Heart right ventricle (tissue), 16 donors: ENCODE measurements around the gene PRM1. TPM values are rescaled to one million over a fixed set of nuclear protein-coding genes. Genes with fewer than 3 reads are reported as not detected.

Experiments used
- ATAC-seq, 8 donors: fragments of 200-7000 bp; cut with Tn5 transposase; one replicate each; pipeline ENCODE4 v1.9.1; 2020; ENCODE audit warnings: mild to moderate bottlenecking in 8 of 8, moderate library complexity in 8 of 8, moderate number of reproducible peaks in 1 of 8
- DNase-seq, 2 donors: peaks; one replicate each; pipeline ENCODE4 v3.0.0-alpha.2; 2020
- H3K27ac ChIP-seq, 10 donors: fragments of 200-600 bp; sonication (generic) in 2 of 10; one replicate each; pipeline versions ENCODE4 v1.5.0 to v1.8.0; 2020 to 2022; ENCODE audit warnings: mild to moderate bottlenecking in 3 of 10
- H3K27me3 ChIP-seq, 7 donors: fragments of 200-600 bp; one replicate each; pipeline ENCODE4 v1.8.0; 2021 to 2022; ENCODE audit warnings: mild to moderate bottlenecking in 2 of 7
- H3K36me3 ChIP-seq, 9 donors: fragments of 200-600 bp; sonication (generic) in 1 of 9; one replicate each; pipeline versions ENCODE4 v1.5.0 to v1.8.0; 2020 to 2022; ENCODE audit warnings: mild to moderate bottlenecking in 2 of 9
- H3K4me1 ChIP-seq, 9 donors: fragments of 200-600 bp; sonication (generic) in 1 of 9; one replicate each; pipeline versions ENCODE4 v1.5.0 to v1.8.0; 2020 to 2022; ENCODE audit warnings: mild to moderate bottlenecking in 4 of 9
- H3K4me3 ChIP-seq, 10 donors: fragments of 200-600 bp; sonication (generic) in 2 of 10; one replicate each; pipeline versions ENCODE4 v1.5.0 to v1.8.0; 2020 to 2022; ENCODE audit warnings: mild to moderate bottlenecking in 7 of 10, moderate library complexity in 2 of 10
- H3K9me3 ChIP-seq, 11 donors: fragments of 200-600 bp in 10 of 11; sonication (generic) in 2 of 11; one replicate each; pipeline versions ENCODE4 v1.5.0 to v1.8.0; 2013 to 2022; ENCODE audit warnings: mild to moderate bottlenecking in 2 of 11, control low read depth in 1 of 11, moderate library complexity in 1 of 11
- WGBS, 2 donors: extraction: QIAGEN DNeasy Blood & Tissue Kit; methylation state at CpG; one replicate each; pipeline ENCODE4 v1.1.7; 2013; ENCODE audit warnings: inconsistent platforms in 1 of 2; 5-methylcytosine and 5-hydroxymethylcytosine counted together
- intact Hi-C, 10 donors: fragments of 100-400 bp; cut with DNase I; formaldehyde crosslinking; loops; one replicate each; pipeline versions ENCODE4 v1.11.1 to v1.14.2; 2022
- polyA plus RNA-seq, 2 donors: library from polyadenylated mRNA; stranded (reverse); fragments of 200-250 nt; gene quantifications; one replicate each; pipeline ENCODE4 v1.2.3, GENCODE V29; 2013
- total RNA-seq, 10 donors: library from RNA; stranded (reverse); fragmentation: NEBNext Ultra II Directional in 3 of 10; extraction: Animal tissue kit (Norgen Biotek cat#: 25700) in 3 of 10; gene quantifications; one replicate each; pipeline versions ENCODE4 v1.2.1 to v1.2.4, GENCODE V29; 2021 to 2023
- TF ChIP-seq, protein P1 (sequence below), 9 donors: fragments of 200-600 bp; sonication (generic) in 2 of 9; IDR thresholded peaks; one replicate each; pipeline versions ENCODE4 v1.5.0 to v1.8.0; 2021 to 2022; ENCODE audit warnings: antibody characterized with exemption in 9 of 9, mild to moderate bottlenecking in 5 of 9, moderate library complexity in 1 of 9
- donor health status: Arrhythmogenic right ventricular cardiomyopathy.
- donor health status: ischemic (EF 13 %, LVEDD 7.1; RV severe dilation, severe dysfunction).
- donor health status: healthy with polysubstance abuse.
- donor health status: DM: no; HTN: yes; CAD: no.
- donor health status: DM: no; HTN: no; CAD: no.
- donor health status: ischemic (EF 25% LVEDD 6.9; RV normal size, moderate dysfunction).
- donor health status: ischemic (EF 25% LVEDD 5.7; RV mildly dilated, moderate dysfunction).
- donor health status: healthy.
- donor health status: DM: yes; HTN: yes; CAD: no.
- donor health status: Ischemic cardiomyopathy.
- donor health status: ischemic (EF 35%, LVEDD 5.7; RV mildly dilated, moderate dysfunction).
- donor health status: nonischemic (EF 11% LVEDD 7.7; RV severe dilation, severe dysfunction).
- donor health status: DM: yes; HTN: yes; CAD: no.
- donor health status: PGD.
- donor health status: ischemic (EF 29% LVEDD 5.4; RV normal size, mild dysfunction).
- donor health status: nonischemic (EF 23%, LVEDD 6.1; RV moderate dilation, normal function).

Gene PRM1
- total and polyA plus RNA-seq, 12 donors = not detected

DNA sequence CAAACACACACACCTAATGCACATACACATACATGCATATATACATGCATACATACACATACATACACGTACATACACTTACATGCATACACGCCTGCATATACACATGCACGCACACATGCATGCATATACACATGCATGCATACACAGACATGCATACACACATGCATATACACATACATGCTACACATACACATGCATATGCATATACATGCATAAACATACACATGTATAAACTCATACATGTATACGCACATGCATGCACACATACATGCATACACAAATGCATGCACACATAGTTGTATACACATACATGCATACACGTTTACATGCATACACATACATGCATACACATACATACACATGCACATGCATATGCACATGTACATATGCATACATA is 40.5 kb upstream of the PRM1 start:
- ATAC-seq = no peak
- WGBS, 2 donors = 74 to 94% methylated on average over 5 of the region's 5 CpGs
- Histone ChIP-seq H3K9me3 (no peaks in the 10 kb centered on the region), H3K36me3 (no peaks in the 10 kb centered on the region), H3K27ac (no peak overlapping the region), H3K27me3 (no peaks in the 10 kb centered on the region), H3K4me3 (no peak overlapping the region), H3K4me1 (peaks cover 0 to 19% (median 0%) of the 10 kb centered on the region in 9 donors)
- TF ChIP-seq, protein P1, sequence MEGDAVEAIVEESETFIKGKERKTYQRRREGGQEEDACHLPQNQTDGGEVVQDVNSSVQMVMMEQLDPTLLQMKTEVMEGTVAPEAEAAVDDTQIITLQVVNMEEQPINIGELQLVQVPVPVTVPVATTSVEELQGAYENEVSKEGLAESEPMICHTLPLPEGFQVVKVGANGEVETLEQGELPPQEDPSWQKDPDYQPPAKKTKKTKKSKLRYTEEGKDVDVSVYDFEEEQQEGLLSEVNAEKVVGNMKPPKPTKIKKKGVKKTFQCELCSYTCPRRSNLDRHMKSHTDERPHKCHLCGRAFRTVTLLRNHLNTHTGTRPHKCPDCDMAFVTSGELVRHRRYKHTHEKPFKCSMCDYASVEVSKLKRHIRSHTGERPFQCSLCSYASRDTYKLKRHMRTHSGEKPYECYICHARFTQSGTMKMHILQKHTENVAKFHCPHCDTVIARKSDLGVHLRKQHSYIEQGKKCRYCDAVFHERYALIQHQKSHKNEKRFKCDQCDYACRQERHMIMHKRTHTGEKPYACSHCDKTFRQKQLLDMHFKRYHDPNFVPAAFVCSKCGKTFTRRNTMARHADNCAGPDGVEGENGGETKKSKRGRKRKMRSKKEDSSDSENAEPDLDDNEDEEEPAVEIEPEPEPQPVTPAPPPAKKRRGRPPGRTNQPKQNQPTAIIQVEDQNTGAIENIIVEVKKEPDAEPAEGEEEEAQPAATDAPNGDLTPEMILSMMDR (IDR thresholded peaks at IDR 0.05) = no peak
- DNase-seq = no peak
- intact Hi-C loops = loop anchor here in 1 of 10 donors (5.0 kb wide), 1 partner anchor 1031 kb away; no protein-coding TSS in a partner anchor

DNA sequence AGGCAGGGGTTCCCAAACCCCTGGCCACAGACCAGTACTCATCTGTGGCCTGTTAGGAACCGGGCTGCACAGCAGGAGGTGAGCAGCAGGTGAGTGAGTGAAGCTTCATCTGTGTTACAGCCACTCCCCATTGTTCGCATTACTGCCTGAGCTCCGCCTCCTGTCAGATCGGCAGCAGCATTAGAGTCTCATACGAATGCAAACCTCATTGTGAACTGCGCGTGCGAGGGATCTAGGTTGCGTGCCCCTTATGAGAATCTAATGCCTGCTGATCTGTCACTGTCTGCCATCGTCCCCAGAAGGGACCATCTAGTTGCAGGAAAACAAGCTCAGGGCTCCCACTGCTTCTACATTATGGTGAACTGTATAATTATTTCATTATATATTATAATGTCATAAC is 39.0 kb upstream of the PRM1 start:
- no peak for DNase-seq
- no peak overlapping the region for H3K27ac ChIP-seq
- no peaks in the 10 kb centered on the region for H3K9me3 ChIP-seq
- TF ChIP-seq, protein P1 (IDR thresholded peaks at IDR 0.05) = no peak
- no peak for ATAC-seq
- H3K4me1 ChIP-seq = peaks cover 0 to 4% (median 0%) of the 10 kb centered on the region in 9 donors
- WGBS, 2 donors = 83 to 84% methylated on average over 10 of the region's 10 CpGs
- H3K36me3 ChIP-seq = no peaks in the 10 kb centered on the region
- no peaks in the 10 kb centered on the region for H3K27me3 ChIP-seq
- H3K4me3 ChIP-seq = no peak overlapping the region
- intact Hi-C loops = loop anchor here in 1 of 10 donors (5.0 kb wide), 1 partner anchor 1032 kb away; no protein-coding TSS in a partner anchor

DNA sequence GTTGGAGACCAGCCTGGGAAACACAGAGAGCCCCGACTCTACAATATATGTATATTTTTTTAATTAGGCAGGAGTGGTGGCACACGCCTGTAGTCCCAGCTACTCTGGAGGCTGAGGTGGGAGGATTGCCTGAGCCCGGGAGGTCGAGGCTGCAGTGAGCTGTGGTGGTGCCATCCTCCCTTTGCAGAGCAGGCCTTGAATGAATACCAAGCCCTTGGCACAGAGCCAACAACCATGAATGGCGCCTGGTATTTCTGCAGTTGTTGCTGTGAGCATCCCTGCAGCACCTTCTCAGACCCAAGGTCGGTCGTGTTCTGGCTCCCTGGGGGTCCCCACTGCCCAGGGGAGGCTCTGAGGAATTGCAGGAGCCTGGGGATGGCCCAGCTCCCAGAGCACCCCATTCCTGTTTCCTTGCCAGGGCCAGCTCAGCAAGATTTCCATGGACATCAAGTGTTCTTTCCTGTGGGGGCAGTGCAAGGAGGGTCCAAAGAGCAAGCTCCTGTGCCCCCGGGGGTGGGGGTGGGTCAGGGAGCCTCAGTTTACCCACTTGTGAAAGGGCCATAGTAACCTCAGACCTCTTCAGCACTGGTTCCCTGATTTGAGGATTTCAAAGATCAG is 38.5 kb upstream of the PRM1 start:
- intact Hi-C loops = loop anchor here in 1 of 10 donors (5.0 kb wide), 1 partner anchor 1033 kb away; no protein-coding TSS in a partner anchor
- no peak for DNase-seq
- Histone ChIP-seq H3K4me1 (no peaks in the 10 kb centered on the region), H3K36me3 (no peaks in the 10 kb centered on the region), H3K27me3 (no peaks in the 10 kb centered on the region), H3K27ac (no peak overlapping the region), H3K4me3 (no peak overlapping the region), H3K9me3 (no peaks in the 10 kb centered on the region)
- 60 to 62% methylated on average over 8 of the region's 8 CpGs for WGBS, 2 donors
- ATAC-seq = no peak
- TF ChIP-seq, protein P1 (IDR thresholded peaks at IDR 0.05) = no peak

DNA sequence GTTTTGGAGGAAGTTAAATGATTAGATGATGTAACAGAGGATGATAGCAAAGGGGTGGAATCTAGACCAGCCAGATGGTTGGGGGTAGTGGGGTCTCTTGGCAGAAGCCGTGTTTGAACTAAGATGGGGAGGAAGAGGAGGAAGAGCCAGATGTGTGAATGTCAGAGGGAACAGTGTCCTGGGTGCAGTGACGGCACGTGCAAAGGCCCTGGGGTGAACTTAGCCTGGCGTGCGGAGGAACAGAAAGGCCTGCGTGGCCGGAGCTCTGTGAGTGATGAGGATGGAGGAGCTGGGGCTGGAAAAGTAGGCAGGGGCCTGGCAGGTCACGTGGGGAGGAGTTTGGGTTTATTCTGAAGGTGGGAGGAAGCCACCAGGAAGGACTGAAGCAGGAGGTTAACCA is 37.7 kb upstream of the PRM1 start:
- Histone ChIP-seq H3K9me3 (no peaks in the 10 kb centered on the region), H3K27ac (no peak overlapping the region), H3K4me1 (no peaks in the 10 kb centered on the region), H3K36me3 (no peaks in the 10 kb centered on the region), H3K27me3 (no peaks in the 10 kb centered on the region), H3K4me3 (no peak overlapping the region)
- DNase-seq (no peak), ATAC-seq (no peak)
- TF ChIP-seq, protein P1 (IDR thresholded peaks at IDR 0.05) = no peak
- WGBS, 2 donors = 86 to 90% methylated on average over 8 of the region's 8 CpGs
- intact Hi-C loops = no loop called here
